ENCODE data around the gene NPEPL1. TPM values are rescaled to one million over a fixed set of nuclear protein-coding genes. Genes with fewer than 3 reads are reported as not detected.
"Not testable (repeated sequence)": the region's sequence is repeated elsewhere in the genome, so short reads cannot be mapped to it uniquely, and the experiment has no call there.

NPEPL1 gene
- total RNA-seq, 1 experiment from 2014 or later: 23.4 TPM

GRCh38 chr20:58749979-58750378, 57.4 kb downstream of the NPEPL1 start:
- ChIA-PET CTCF (interaction anchor here (0.5 to 1.5 kb wide), 4 partner anchors 11 to 1513 kb away, joined by 3 to 4 read pairs (median 3); no protein-coding TSS in a partner anchor), POLR2A (no interaction called here)
- DNase-seq (ENCODE audit: unreplicated experiment): no peak
- Mint-ChIP-seq H3K4me1 (ENCODE audit: insufficient read depth, unreplicated experiment) (no peaks in the 10 kb centered on the region), H3K27ac (ENCODE audit: low read depth, unreplicated experiment) (no peak overlapping the region), H3K27me3 (ENCODE audit: insufficient read depth, unreplicated experiment) (peaks cover 90% of the 10 kb centered on the region), H3K9me3 (ENCODE audit: unreplicated experiment) (no peaks in the 10 kb centered on the region), H3K36me3 (ENCODE audit: insufficient read depth, unreplicated experiment) (no peaks in the 10 kb centered on the region), H3K4me3 (ENCODE audit: unreplicated experiment) (no peak overlapping the region)
- intact Hi-C loops (cut with micrococcal nuclease): no loop called here
- no TSS peak for BruUV-seq (replicated peaks)
- TF ChIP-seq, protein P1, sequence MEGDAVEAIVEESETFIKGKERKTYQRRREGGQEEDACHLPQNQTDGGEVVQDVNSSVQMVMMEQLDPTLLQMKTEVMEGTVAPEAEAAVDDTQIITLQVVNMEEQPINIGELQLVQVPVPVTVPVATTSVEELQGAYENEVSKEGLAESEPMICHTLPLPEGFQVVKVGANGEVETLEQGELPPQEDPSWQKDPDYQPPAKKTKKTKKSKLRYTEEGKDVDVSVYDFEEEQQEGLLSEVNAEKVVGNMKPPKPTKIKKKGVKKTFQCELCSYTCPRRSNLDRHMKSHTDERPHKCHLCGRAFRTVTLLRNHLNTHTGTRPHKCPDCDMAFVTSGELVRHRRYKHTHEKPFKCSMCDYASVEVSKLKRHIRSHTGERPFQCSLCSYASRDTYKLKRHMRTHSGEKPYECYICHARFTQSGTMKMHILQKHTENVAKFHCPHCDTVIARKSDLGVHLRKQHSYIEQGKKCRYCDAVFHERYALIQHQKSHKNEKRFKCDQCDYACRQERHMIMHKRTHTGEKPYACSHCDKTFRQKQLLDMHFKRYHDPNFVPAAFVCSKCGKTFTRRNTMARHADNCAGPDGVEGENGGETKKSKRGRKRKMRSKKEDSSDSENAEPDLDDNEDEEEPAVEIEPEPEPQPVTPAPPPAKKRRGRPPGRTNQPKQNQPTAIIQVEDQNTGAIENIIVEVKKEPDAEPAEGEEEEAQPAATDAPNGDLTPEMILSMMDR (IDR thresholded peaks at IDR 0.05; ENCODE audit: unreplicated experiment): no peak

- POLR2A ChIA-PET: interaction anchor here (0.7 kb wide), 1 partner anchor 16 kb away, joined by 4 read pairs; no protein-coding TSS in a partner anchor
- H3K36me3 Mint-ChIP-seq (ENCODE audit: insufficient read depth, unreplicated experiment); BruUV-seq (replicated peaks); H3K4me3 Mint-ChIP-seq (ENCODE audit: unreplicated experiment); intact Hi-C loops (cut with micrococcal nuclease); H3K27ac Mint-ChIP-seq (ENCODE audit: low read depth, unreplicated experiment); CTCF ChIA-PET; DNase-seq (ENCODE audit: unreplicated experiment); H3K4me1 Mint-ChIP-seq (ENCODE audit: insufficient read depth, unreplicated experiment); H3K9me3 Mint-ChIP-seq (ENCODE audit: unreplicated experiment): not testable (repeated sequence)
- peaks cover 90% of the 10 kb centered on the region for H3K27me3 Mint-ChIP-seq (ENCODE audit: insufficient read depth, unreplicated experiment)
These were observed 58.1 kb downstream of the NPEPL1 start for GRCh38 chr20:58750706-58751105.

DNA sequence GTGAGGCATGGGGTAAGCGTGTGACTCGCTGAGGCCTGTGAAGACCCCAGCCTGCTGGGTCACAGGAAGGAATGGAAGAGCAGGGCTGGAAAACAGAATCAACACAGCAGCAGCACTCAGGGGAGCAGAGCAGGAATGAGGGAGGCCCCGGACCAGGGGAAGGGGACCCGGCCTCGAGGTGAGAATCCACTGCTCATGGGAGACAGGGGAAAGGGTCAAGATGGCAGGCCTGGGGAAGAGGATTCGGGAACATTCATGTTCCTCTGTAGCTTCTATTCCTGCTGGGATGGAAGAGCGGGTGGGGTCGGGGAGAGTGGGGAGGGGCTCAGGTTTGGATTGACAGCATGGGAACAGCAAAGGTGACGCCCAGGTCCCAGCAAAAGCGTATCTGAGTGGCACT, 59.4 kb downstream of the NPEPL1 start:
- intact Hi-C loops (cut with micrococcal nuclease): no loop called here
- no peak for DNase-seq (ENCODE audit: unreplicated experiment)
- H3K27ac Mint-ChIP-seq (ENCODE audit: low read depth, unreplicated experiment): no peak overlapping the region
- H3K4me3 Mint-ChIP-seq (ENCODE audit: unreplicated experiment): no peak overlapping the region
- no peaks in the 10 kb centered on the region for H3K36me3 Mint-ChIP-seq (ENCODE audit: insufficient read depth, unreplicated experiment)
- ChIA-PET CTCF (no interaction called here), POLR2A (no interaction called here)
- no peaks in the 10 kb centered on the region for H3K9me3 Mint-ChIP-seq (ENCODE audit: unreplicated experiment)
- H3K27me3 Mint-ChIP-seq (ENCODE audit: insufficient read depth, unreplicated experiment): peaks cover 90% of the 10 kb centered on the region
- TF ChIP-seq, protein P1 (IDR thresholded peaks at IDR 0.05; ENCODE audit: unreplicated experiment): no peak
- BruUV-seq (replicated peaks): no TSS peak
- H3K4me1 Mint-ChIP-seq (ENCODE audit: insufficient read depth, unreplicated experiment): no peaks in the 10 kb centered on the region

GRCh38 chr20:58752565-58752964, 60.0 kb downstream of the NPEPL1 start:
- CTCF ChIA-PET: interaction anchor here (0.6 kb wide), 1 partner anchor 26 kb away, joined by 3 read pairs; no protein-coding TSS in a partner anchor
- peaks cover 90% of the 10 kb centered on the region for H3K27me3 Mint-ChIP-seq (ENCODE audit: insufficient read depth, unreplicated experiment)
- no TSS peak for BruUV-seq (replicated peaks)

More at GRCh38 chr20:58752565-58752964, 60.0 kb downstream of the NPEPL1 start:
- TF ChIP-seq, protein P1 (IDR thresholded peaks at IDR 0.05; ENCODE audit: unreplicated experiment): no peak
- intact Hi-C loops (cut with micrococcal nuclease): no loop called here
- no peak overlapping the region for H3K27ac Mint-ChIP-seq (ENCODE audit: low read depth, unreplicated experiment)
- no peaks in the 10 kb centered on the region for H3K36me3 Mint-ChIP-seq (ENCODE audit: insufficient read depth, unreplicated experiment)
- no peaks in the 10 kb centered on the region for H3K4me1 Mint-ChIP-seq (ENCODE audit: insufficient read depth, unreplicated experiment)
- DNase-seq (ENCODE audit: unreplicated experiment): no peak
- no peak overlapping the region for H3K4me3 Mint-ChIP-seq (ENCODE audit: unreplicated experiment)
- POLR2A ChIA-PET: no interaction called here
- H3K9me3 Mint-ChIP-seq (ENCODE audit: unreplicated experiment): no peaks in the 10 kb centered on the region

Measured in MCF 10A (cell line).